ENCODE measurements around the gene FIGNL1. TPM values are rescaled to one million over a fixed set of nuclear protein-coding genes. Genes with fewer than 3 reads are reported as not detected.

FIGNL1 gene
- total and polyA plus RNA-seq, 2 of the 4 experiments (the other 2 are of a cell fraction) = 8.2 to 27.1 TPM

DNA sequence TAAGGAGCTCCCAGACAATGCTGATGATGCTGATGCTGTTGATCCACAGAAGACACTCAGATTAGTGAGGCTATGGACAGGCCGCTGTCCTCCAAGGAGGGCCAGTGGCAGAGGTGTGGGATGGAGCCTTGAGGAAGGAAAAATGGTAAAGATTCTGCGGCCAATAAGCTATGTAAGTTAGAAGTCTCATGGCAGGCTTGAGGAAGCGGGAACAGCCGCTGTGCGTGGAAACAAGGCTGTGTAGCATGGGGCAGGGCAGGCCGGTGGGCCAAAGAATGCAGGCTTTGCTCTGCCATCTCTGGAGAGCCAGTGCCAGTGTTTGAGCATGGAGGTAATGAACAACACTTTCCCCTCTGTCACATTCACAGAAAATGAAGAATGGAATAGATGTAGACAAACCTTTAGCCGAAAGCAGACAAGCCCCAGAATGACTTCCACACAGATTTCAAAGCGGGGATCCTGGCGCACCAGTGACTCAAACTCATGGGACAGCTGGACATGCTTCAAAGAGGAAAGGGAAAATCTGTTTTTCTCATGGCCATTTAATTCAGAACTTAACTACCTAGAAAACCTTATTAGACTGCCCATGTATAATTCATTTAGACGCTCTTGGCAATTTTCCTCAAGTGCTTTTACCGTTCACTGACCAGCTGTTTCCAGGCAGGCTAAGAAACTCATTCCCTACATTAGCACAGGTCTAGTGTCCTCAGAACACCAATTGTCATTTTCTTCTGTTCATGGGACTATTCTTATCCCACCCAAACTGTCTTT is 16.9 kb upstream of the FIGNL1 start:
- intact Hi-C loops (cut with micrococcal nuclease) = no loop called here
- H3K9ac ChIP-seq (ENCODE audit: low read depth, low read length) = no peak overlapping the region
- POLR2A ChIA-PET (ENCODE audit: unreplicated experiment) = no interaction called here

More for the DNA sequence above, 16.9 kb upstream of the FIGNL1 start:
- Histone ChIP-seq H3K14ac (replicated peaks; ENCODE audit: low read depth, low read length) (no peak overlapping the region), H3K4me1 (ENCODE audit: control insufficient read depth, insufficient read depth, low read length) (no peaks in the 10 kb centered on the region), H2AK9ac (replicated peaks; ENCODE audit: low read depth, low read length, poor library complexity) (no peak overlapping the region), H3K79me1 (ENCODE audit: low read depth in 1 of 2, low read length in 2 of 2) (no peaks in the 10 kb centered on the region), H3K4me3 (ENCODE audit: insufficient read depth, low read depth, low read length) (no peak overlapping the region), H4K20me1 (ENCODE audit: insufficient read depth, low read length) (no peaks in the 10 kb centered on the region), H2BK15ac (ENCODE audit: low read depth, low read length) (no peak overlapping the region), H2AFZ (replicated peaks; ENCODE audit: low read length, poor library complexity) (no peak overlapping the region), H2BK20ac (ENCODE audit: low read depth, low read length) (no peak overlapping the region), H2BK120ac (ENCODE audit: low read depth, low read length) (no peak overlapping the region), H4K91ac (ENCODE audit: insufficient read depth, low read depth, low read length) (no peak overlapping the region), H3K4ac (ENCODE audit: low read depth, low read length) (no peak overlapping the region), H3K36me3 (ENCODE audit: control insufficient read depth, insufficient read depth, low read length) (no peaks in the 10 kb centered on the region), H3K27me3 (ENCODE audit: control insufficient read depth, insufficient read depth, low read length) (peaks cover 16% of the 10 kb centered on the region), H3K9me3 (ENCODE audit: control insufficient read depth, insufficient read depth, low read length) (no peaks in the 10 kb centered on the region), H3K18ac (ENCODE audit: low read depth, low read length) (no peak overlapping the region), H4K8ac (ENCODE audit: low read depth in 2 of 2, low read length in 2 of 2) (no peak overlapping the region), H2BK5ac (ENCODE audit: low read depth, low read length, poor library complexity, severe bottlenecking) (no peak overlapping the region), H2AK5ac (ENCODE audit: low read depth, low read length) (no peak overlapping the region), H3K56ac (ENCODE audit: extremely low read depth, insufficient read depth, low read length) (no peak overlapping the region), H3K23ac (ENCODE audit: low read depth, low read length) (no peak overlapping the region), H3K27ac (ENCODE audit: insufficient read depth, low read length) (no peak overlapping the region), H3K4me2 (ENCODE audit: low read depth, low read length) (no peak overlapping the region), H3K9me1 (ENCODE audit: insufficient read depth, low read length) (no peaks in the 10 kb centered on the region), H4K5ac (ENCODE audit: low read depth, low read length) (no peak overlapping the region)
- dilution Hi-C loops (cut with HindIII; ENCODE audit: low sequenced_read_pairs, unreplicated experiment) (no loop called here), in situ Hi-C loops (cut with MboI; ENCODE audit: low sequenced_read_pairs) (loop anchor here (5.0 to 25.0 kb wide), 3 partner anchors 220 to 675 kb away; no protein-coding TSS in a partner anchor)
- TF ChIP-seq SMC3 (IDR thresholded peaks at IDR 0.05; ENCODE audit: low read depth, low read length) = no peak
- TF ChIP-seq, protein P1, sequence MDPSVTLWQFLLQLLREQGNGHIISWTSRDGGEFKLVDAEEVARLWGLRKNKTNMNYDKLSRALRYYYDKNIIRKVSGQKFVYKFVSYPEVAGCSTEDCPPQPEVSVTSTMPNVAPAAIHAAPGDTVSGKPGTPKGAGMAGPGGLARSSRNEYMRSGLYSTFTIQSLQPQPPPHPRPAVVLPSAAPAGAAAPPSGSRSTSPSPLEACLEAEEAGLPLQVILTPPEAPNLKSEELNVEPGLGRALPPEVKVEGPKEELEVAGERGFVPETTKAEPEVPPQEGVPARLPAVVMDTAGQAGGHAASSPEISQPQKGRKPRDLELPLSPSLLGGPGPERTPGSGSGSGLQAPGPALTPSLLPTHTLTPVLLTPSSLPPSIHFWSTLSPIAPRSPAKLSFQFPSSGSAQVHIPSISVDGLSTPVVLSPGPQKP (IDR thresholded peaks at IDR 0.05; ENCODE audit: borderline replicate concordance, low read depth, low read length) = no peak
- no peak for TF ChIP-seq CTCF (conservative IDR thresholded peaks at IDR 0.05; ENCODE audit: low read depth, low read length)
- TF ChIP-seq CHD1 (IDR thresholded peaks at IDR 0.05; ENCODE audit: low read depth, low read length) = no peak
- no peak for TF ChIP-seq RAD21 (IDR thresholded peaks at IDR 0.05; ENCODE audit: low read length)
- TF ChIP-seq CEBPB (IDR thresholded peaks at IDR 0.05; ENCODE audit: low read depth, low read length) = no peak
- no peak for TF ChIP-seq RCOR1 (IDR thresholded peaks at IDR 0.05; ENCODE audit: insufficient replicate concordance, low read length)
- no peak for TF ChIP-seq BHLHE40 (IDR thresholded peaks at IDR 0.05; ENCODE audit: low read depth, low read length)
- CTCF ChIA-PET = interaction anchor here (0.5 to 3.8 kb wide), 9 partner anchors 11 to 694 kb away, joined by 3 to 34 read pairs (median 4); no protein-coding TSS in a partner anchor
- DNase-seq (no peak), ATAC-seq (ENCODE audit: low read depth) (no peak)
- 70% methylated on average over 2 of the region's 11 CpGs; no CpG with 5 or more reads in 1 of the 2 experiments for WGBS, 2 experiments (ENCODE audit: extremely low coverage in 2 of 2, insufficient read length in 1 of 2)
- BruUV-seq (replicated peaks) = no TSS peak
